Activated naive CD4-positive, alpha-beta T cell (primary cell): ENCODE measurements around the gene DGKZ.

Source experiments
- DNase-seq, 4 experiments: peaks; one replicate each; lab custom pipeline; 2025; lab: John Stamatoyannopoulos, UW

Gene DGKZ

GRCh38 chr11:46347637-46348311 is 511 bp downstream of the DGKZ start:
- DNase-seq, result peak in 1 of 4 experiments; percentile 26

GRCh38 chr11:46348566-46349401 is 1.5 kb downstream of the DGKZ start:
- DNase-seq, result peak in 2 of 4 experiments; percentile 40 to 63

GRCh38 chr11:46350695-46351094 is 3.4 kb downstream of the DGKZ start:
- DNase-seq, result no peak

- no peak for DNase-seq
Measured at GRCh38 chr11:46351148-46351547, 3.9 kb downstream of the DGKZ start.

GRCh38 chr11:46351606-46352005 is 4.3 kb downstream of the DGKZ start:
- no peak for DNase-seq

GRCh38 chr11:46352063-46352841 is 5.0 kb downstream of the DGKZ start:
- peak; percentile 47 to 69 (median 53) for DNase-seq

- DNase-seq, result peak in 2 of 4 experiments; percentile 12
Measured at GRCh38 chr11:46353698-46354097, 6.4 kb downstream of the DGKZ start.

- DNase-seq, result no peak
Measured at GRCh38 chr11:46356924-46357482, 9.7 kb downstream of the DGKZ start.

GRCh38 chr11:46357483-46357936 is 10.2 kb downstream of the DGKZ start:
- DNase-seq, result no peak

GRCh38 chr11:46359953-46360352 is 12.7 kb downstream of the DGKZ start:
- DNase-seq, result no peak

GRCh38 chr11:46360878-46361277 is 13.6 kb downstream of the DGKZ start:
- no peak for DNase-seq

- peak in 2 of 4 experiments; percentile 43 to 56 for DNase-seq
Measured at GRCh38 chr11:46361283-46362155, 14.3 kb downstream of the DGKZ start.

GRCh38 chr11:46362156-46363030 is 15.1 kb downstream of the DGKZ start:
- DNase-seq, result no peak

GRCh38 chr11:46363031-46363407 is 15.8 kb downstream of the DGKZ start:
- no peak for DNase-seq

- DNase-seq, result no peak
Measured at GRCh38 chr11:46363455-46364005, 16.3 kb downstream of the DGKZ start.

- no peak for DNase-seq
Measured at GRCh38 chr11:46364056-46364455, 16.8 kb downstream of the DGKZ start.

- no peak for DNase-seq
Measured at GRCh38 chr11:46364791-46365190, 17.5 kb downstream of the DGKZ start.

GRCh38 chr11:46366260-46366659 is 19.0 kb downstream of the DGKZ start:
- no peak for DNase-seq

GRCh38 chr11:46366661-46367161 is 19.4 kb downstream of the DGKZ start:
- DNase-seq, result no peak
